Peyer's patch (tissue), 4 donors: ENCODE measurements around the gene NLRP11. TPM values are rescaled to one million over a fixed set of nuclear protein-coding genes. Genes with fewer than 3 reads are reported as not detected.

Experiments used
- DNase-seq, 3 donors: peaks; one replicate each; pipeline ENCODE4 v3.0.0-alpha.2; 2017 to 2019
- H3K27ac ChIP-seq, 4 donors: fragments of 200-600 bp; sonication (generic); one replicate each; pipeline ENCODE4 v1.5.1; 2016 to 2019
- H3K27me3 ChIP-seq, 2 donors: fragments of 200-600 bp; sonication (generic); one replicate each; pipeline ENCODE4 v1.5.1; 2019
- H3K36me3 ChIP-seq, 3 donors: fragments of 200-600 bp; sonication (generic); one replicate each; pipeline ENCODE4 v1.5.1; 2016 to 2019
- H3K4me1 ChIP-seq, 4 donors: fragments of 200-600 bp; sonication (generic); one replicate each; pipeline ENCODE4 v1.5.1; 2016 to 2019
- H3K4me3 ChIP-seq, 4 donors: fragments of 200-600 bp; sonication (generic); 1 replicate in 3 of 4; 2 replicates in 1 of 4; pipeline ENCODE4 v1.5.1; 2016 to 2019; ENCODE audit warnings: mild to moderate bottlenecking in 1 of 4
- H3K9me3 ChIP-seq, 4 donors: fragments of 200-600 bp; sonication (generic); one replicate each; pipeline ENCODE4 v1.5.1; 2016 to 2019; ENCODE audit warnings: mild to moderate bottlenecking in 1 of 4
- POLR2A ChIP-seq, 2 donors: fragments of 450-650 bp; IDR thresholded peaks; one replicate each; pipeline ENCODE4 v1.5.1; 2017; ENCODE audit warnings: antibody characterized with exemption in 2 of 2, mild to moderate bottlenecking in 2 of 2, moderate library complexity in 2 of 2
- total RNA-seq, 4 donors: library from RNA; depleted of rRNA; stranded (reverse); fragments of >200 nt; gene quantifications; one replicate each; pipeline ENCODE4 v1.1.0, GENCODE V29; 2016
- TF ChIP-seq, protein P1 (sequence below), 6 experiments: fragments of 450-650 bp in 4 of 6; fragments of 200-600 bp in 2 of 6; sonication (generic) in 1 of 6; IDR thresholded peaks; one replicate each; pipeline ENCODE4 v1.5.1; 2017 to 2019; ENCODE audit warnings: antibody characterized with exemption in 6 of 6, mild to moderate bottlenecking in 3 of 6, moderate library complexity in 1 of 6

NLRP11 gene
- total RNA-seq, 4 donors from 2014 or later: not detected

- Histone ChIP-seq H3K27ac (no peak within 1 kb of the TSS), H3K27me3 (no peaks in the 10 kb centered on the region), H3K36me3 (no peaks in the 10 kb centered on the region), H3K9me3 (no peaks in the 10 kb centered on the region), H3K4me1 (no peaks in the 10 kb centered on the region), H3K4me3 (no peak within 1 kb of the TSS)
- no peak for DNase-seq
- no peak for TF ChIP-seq POLR2A (IDR thresholded peaks at IDR 0.05)
- TF ChIP-seq, protein P1, sequence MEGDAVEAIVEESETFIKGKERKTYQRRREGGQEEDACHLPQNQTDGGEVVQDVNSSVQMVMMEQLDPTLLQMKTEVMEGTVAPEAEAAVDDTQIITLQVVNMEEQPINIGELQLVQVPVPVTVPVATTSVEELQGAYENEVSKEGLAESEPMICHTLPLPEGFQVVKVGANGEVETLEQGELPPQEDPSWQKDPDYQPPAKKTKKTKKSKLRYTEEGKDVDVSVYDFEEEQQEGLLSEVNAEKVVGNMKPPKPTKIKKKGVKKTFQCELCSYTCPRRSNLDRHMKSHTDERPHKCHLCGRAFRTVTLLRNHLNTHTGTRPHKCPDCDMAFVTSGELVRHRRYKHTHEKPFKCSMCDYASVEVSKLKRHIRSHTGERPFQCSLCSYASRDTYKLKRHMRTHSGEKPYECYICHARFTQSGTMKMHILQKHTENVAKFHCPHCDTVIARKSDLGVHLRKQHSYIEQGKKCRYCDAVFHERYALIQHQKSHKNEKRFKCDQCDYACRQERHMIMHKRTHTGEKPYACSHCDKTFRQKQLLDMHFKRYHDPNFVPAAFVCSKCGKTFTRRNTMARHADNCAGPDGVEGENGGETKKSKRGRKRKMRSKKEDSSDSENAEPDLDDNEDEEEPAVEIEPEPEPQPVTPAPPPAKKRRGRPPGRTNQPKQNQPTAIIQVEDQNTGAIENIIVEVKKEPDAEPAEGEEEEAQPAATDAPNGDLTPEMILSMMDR (IDR thresholded peaks at IDR 0.05): no peak
These were observed 4.5 kb upstream of the NLRP11 start, which contains the start of gene NLRP4 for GRCh38 chr19:55836340-55836739. Gene NLRP4 (plus strand): TSS chr19:55836540. CDS start chr19:55852081, 15,541 bp downstream.

DNA sequence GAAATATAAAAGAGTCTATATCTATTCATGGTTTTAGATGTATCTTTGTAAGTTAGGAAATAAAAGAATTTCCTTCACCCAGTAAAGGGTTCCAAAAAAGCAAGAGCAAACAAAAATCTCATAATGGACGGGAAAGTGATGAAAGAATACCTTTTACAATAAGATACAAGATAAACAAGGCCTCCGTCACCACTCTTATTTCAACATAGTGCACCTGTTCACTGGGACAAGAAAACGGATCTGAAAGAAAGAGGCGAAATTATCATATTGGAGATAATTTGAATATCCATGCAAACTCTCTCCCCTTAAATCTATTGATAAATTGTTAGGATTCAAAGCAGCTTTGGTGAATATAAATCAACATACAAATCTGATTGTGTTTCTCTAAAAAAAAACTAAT is 877 bp upstream of the NLRP11 start:
- Histone ChIP-seq H3K4me3 (no peak overlapping the region), H3K27ac (no peak overlapping the region), H3K27me3 (no peaks in the 10 kb centered on the region), H3K9me3 (no peaks in the 10 kb centered on the region), H3K4me1 (no peaks in the 10 kb centered on the region), H3K36me3 (no peaks in the 10 kb centered on the region)
- no peak for DNase-seq
- TF ChIP-seq, protein P1 (IDR thresholded peaks at IDR 0.05): no peak
- no peak for TF ChIP-seq POLR2A (IDR thresholded peaks at IDR 0.05)

GRCh38 chr19:55830656-55831055 is 1.1 kb downstream of the NLRP11 start:
- Histone ChIP-seq H3K4me1 (no peaks in the 10 kb centered on the region), H3K27ac (no peak overlapping the region), H3K27me3 (no peaks in the 10 kb centered on the region), H3K36me3 (no peaks in the 10 kb centered on the region), H3K9me3 (no peaks in the 10 kb centered on the region), H3K4me3 (no peak overlapping the region)
- TF ChIP-seq POLR2A (IDR thresholded peaks at IDR 0.05): no peak
- TF ChIP-seq, protein P1 (IDR thresholded peaks at IDR 0.05): no peak
- no peak for DNase-seq

GRCh38 chr19:55820037-55820436 is 11.8 kb downstream of the NLRP11 start:
- Histone ChIP-seq H3K27me3 (no peaks in the 10 kb centered on the region), H3K4me1 (no peaks in the 10 kb centered on the region), H3K27ac (no peak overlapping the region), H3K4me3 (no peak overlapping the region), H3K9me3 (no peaks in the 10 kb centered on the region), H3K36me3 (no peaks in the 10 kb centered on the region)
- TF ChIP-seq POLR2A (IDR thresholded peaks at IDR 0.05): no peak
- no peak for DNase-seq

DNA sequence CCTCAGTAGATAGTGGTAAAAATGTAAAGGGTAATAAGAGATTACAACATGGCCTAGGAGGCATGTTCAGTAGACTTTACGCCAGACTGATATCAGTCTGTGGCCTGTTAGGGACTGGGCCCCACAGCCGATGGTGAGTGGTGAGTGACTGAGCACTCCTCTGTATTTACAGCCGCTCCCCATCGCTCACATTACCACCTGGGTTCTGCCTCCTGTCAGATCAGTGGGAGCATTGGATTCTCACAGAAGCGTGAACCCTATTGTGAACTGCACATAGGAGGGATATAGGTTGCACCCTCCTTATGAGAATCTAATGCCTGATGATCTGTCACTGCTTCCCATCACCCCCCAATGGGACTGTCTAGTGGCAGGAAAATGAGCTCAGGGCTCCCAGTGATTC is 17.9 kb downstream of the NLRP11 start:
- no peaks in the 10 kb centered on the region for H3K27me3 ChIP-seq
- no peak overlapping the region for H3K4me3 ChIP-seq
- no peak overlapping the region for H3K27ac ChIP-seq
- no peaks in the 10 kb centered on the region for H3K36me3 ChIP-seq
- H3K4me1 ChIP-seq: no peaks in the 10 kb centered on the region
- H3K9me3 ChIP-seq: no peaks in the 10 kb centered on the region
- TF ChIP-seq, protein P1 (IDR thresholded peaks at IDR 0.05): no peak
- no peak for TF ChIP-seq POLR2A (IDR thresholded peaks at IDR 0.05)
- no peak for DNase-seq

- no peak overlapping the region for H3K4me3 ChIP-seq
- H3K4me1 ChIP-seq: no peaks in the 10 kb centered on the region
- TF ChIP-seq, protein P1 (IDR thresholded peaks at IDR 0.05): no peak
- no peak overlapping the region for H3K27ac ChIP-seq
- H3K36me3 ChIP-seq: no peaks in the 10 kb centered on the region
- no peak for DNase-seq
- no peaks in the 10 kb centered on the region for H3K9me3 ChIP-seq
- no peaks in the 10 kb centered on the region for H3K27me3 ChIP-seq
These were observed 19.4 kb downstream of the NLRP11 start for GRCh38 chr19:55812449-55812848.
